ENCODE results near the gene ATP5F1E.

- TF ChIP-seq POLR2A (IDR thresholded peaks at IDR 0.05) (no peak), POLR2AphosphoS5 (IDR thresholded peaks at IDR 0.05) (no peak)
- TF ChIP-seq, protein P1, sequence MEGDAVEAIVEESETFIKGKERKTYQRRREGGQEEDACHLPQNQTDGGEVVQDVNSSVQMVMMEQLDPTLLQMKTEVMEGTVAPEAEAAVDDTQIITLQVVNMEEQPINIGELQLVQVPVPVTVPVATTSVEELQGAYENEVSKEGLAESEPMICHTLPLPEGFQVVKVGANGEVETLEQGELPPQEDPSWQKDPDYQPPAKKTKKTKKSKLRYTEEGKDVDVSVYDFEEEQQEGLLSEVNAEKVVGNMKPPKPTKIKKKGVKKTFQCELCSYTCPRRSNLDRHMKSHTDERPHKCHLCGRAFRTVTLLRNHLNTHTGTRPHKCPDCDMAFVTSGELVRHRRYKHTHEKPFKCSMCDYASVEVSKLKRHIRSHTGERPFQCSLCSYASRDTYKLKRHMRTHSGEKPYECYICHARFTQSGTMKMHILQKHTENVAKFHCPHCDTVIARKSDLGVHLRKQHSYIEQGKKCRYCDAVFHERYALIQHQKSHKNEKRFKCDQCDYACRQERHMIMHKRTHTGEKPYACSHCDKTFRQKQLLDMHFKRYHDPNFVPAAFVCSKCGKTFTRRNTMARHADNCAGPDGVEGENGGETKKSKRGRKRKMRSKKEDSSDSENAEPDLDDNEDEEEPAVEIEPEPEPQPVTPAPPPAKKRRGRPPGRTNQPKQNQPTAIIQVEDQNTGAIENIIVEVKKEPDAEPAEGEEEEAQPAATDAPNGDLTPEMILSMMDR (IDR thresholded peaks at IDR 0.05): no peak
These were observed 16.1 kb downstream of the ATP5F1E start for GRCh38 chr20:59015812-59016711.

All from transverse colon (tissue), 4 donors.